Left ventricle myocardium inferior (tissue), 1 donor: ENCODE results near the gene CD79B. TPM values are rescaled to one million over a fixed set of nuclear protein-coding genes. Genes with fewer than 3 reads are reported as not detected.
"Not testable (repeated sequence)": the region's sequence is repeated elsewhere in the genome, so short reads cannot be mapped to it uniquely, and the experiment has no call there.

Source experiments
- DNase-seq: peaks from one replicate; pipeline ENCODE4 v3.0.0-alpha.2; 2020
- H3K27ac ChIP-seq: fragments of 200-600 bp; replicated peaks from 2 replicates; pipeline ENCODE4 v1.8.0; 2021
- H3K27me3 ChIP-seq: fragments of 200-600 bp; 2 replicates; pipeline ENCODE4 v1.8.0; 2021; ENCODE audit warnings: low read depth
- H3K36me3 ChIP-seq: fragments of 200-600 bp; 2 replicates; pipeline ENCODE4 v1.8.0; 2021
- H3K4me1 ChIP-seq: fragments of 200-600 bp; 2 replicates; pipeline ENCODE4 v1.8.0; 2021
- H3K4me3 ChIP-seq: fragments of 200-600 bp; 2 replicates; pipeline ENCODE4 v1.8.0; 2021; ENCODE audit warnings: mild to moderate bottlenecking, moderate library complexity
- H3K9me3 ChIP-seq: fragments of 200-600 bp; replicated peaks from 2 replicates; pipeline ENCODE4 v1.8.0; 2021
- CTCF ChIP-seq: fragments of 200-600 bp; IDR thresholded peaks from 2 replicates; pipeline ENCODE4 v1.8.0; 2021; ENCODE audit warnings: antibody characterized with exemption, mild to moderate bottlenecking, borderline replicate concordance
- intact Hi-C: fragments of 100-400 bp; cut with micrococcal nuclease; formaldehyde crosslinking; loops from one replicate; pipeline ENCODE4 v1.11.0; 2022
- total RNA-seq: library from RNA; stranded (reverse); fragmentation: NEBNext Ultra II Directional; extraction: Animal tissue kit (Norgen Biotek cat#: 25700); gene quantifications from one replicate; pipeline ENCODE4 v1.2.1, GENCODE V29; 2021
- donor health status: DM: no; HTN: yes; CAD: no; lungs with severe emphysema.

Gene CD79B
- total RNA-seq, 1 donor from 2014 or later = 4.6 TPM

GRCh38 chr17:63918305-63918704 is 13.8 kb downstream of the CD79B start:
- no peak overlapping the region for H3K4me3 ChIP-seq
- H3K9me3 ChIP-seq = no peaks in the 10 kb centered on the region
- H3K27ac ChIP-seq = no peak overlapping the region
- no peaks in the 10 kb centered on the region for H3K36me3 ChIP-seq
- TF ChIP-seq CTCF = no peak
- intact Hi-C loops = loop anchor here (10.0 kb wide), 1 partner anchor 106 kb away; the partner anchor contains the start of gene ICAM2
- H3K27me3 ChIP-seq = peaks cover 18% of the 10 kb centered on the region
- peaks cover 6% of the 10 kb centered on the region for H3K4me1 ChIP-seq
- DNase-seq = no peak

- DNase-seq = no peak
- Histone ChIP-seq H3K4me1 (peaks cover 6% of the 10 kb centered on the region), H3K9me3 (no peaks in the 10 kb centered on the region), H3K4me3 (no peak overlapping the region), H3K27ac (no peak overlapping the region), H3K27me3 (peaks cover 18% of the 10 kb centered on the region), H3K36me3 (no peaks in the 10 kb centered on the region)
- intact Hi-C loops = loop anchor here (10.0 kb wide), 1 partner anchor 107 kb away; the partner anchor contains the start of gene ICAM2
- no peak for TF ChIP-seq CTCF
Measured at GRCh38 chr17:63917646-63918045, 14.5 kb downstream of the CD79B start.

- H3K36me3 ChIP-seq, H3K9me3 ChIP-seq, H3K27ac ChIP-seq, H3K4me3 ChIP-seq, DNase-seq, H3K4me1 ChIP-seq: not testable (repeated sequence)
- intact Hi-C loops = loop anchor here (10.0 kb wide), 1 partner anchor 108 kb away; the partner anchor contains the start of gene ICAM2
- peaks cover 18% of the 10 kb centered on the region for H3K27me3 ChIP-seq
Measured at GRCh38 chr17:63917206-63917605, 14.9 kb downstream of the CD79B start.

- H3K36me3 ChIP-seq = no peaks in the 10 kb centered on the region
- H3K27ac ChIP-seq = no peak overlapping the region
- DNase-seq = no peak
- no peaks in the 10 kb centered on the region for H3K9me3 ChIP-seq
- H3K4me1 ChIP-seq = peaks cover 6% of the 10 kb centered on the region
- no peak overlapping the region for H3K4me3 ChIP-seq
- intact Hi-C loops = loop anchor here (10.0 kb wide), 1 partner anchor 108 kb away; the partner anchor contains the start of gene ICAM2
- no peak for TF ChIP-seq CTCF
- peaks cover 18% of the 10 kb centered on the region for H3K27me3 ChIP-seq
Measured at GRCh38 chr17:63916566-63917185, 15.5 kb downstream of the CD79B start.

GRCh38 chr17:63915753-63916152 is 16.4 kb downstream of the CD79B start:
- H3K4me3 ChIP-seq, DNase-seq, H3K9me3 ChIP-seq, H3K4me1 ChIP-seq, H3K27ac ChIP-seq, H3K36me3 ChIP-seq: not testable (repeated sequence)
- intact Hi-C loops = loop anchor here (10.0 kb wide), 1 partner anchor 109 kb away; the partner anchor contains the start of gene ICAM2
- peaks cover 26% of the 10 kb centered on the region for H3K27me3 ChIP-seq

GRCh38 chr17:63914471-63914870 is 17.7 kb downstream of the CD79B start:
- no peak overlapping the region for H3K4me3 ChIP-seq
- no peak for DNase-seq
- H3K9me3 ChIP-seq = no peaks in the 10 kb centered on the region
- intact Hi-C loops = loop anchor here (10.0 kb wide), 1 partner anchor 110 kb away; the partner anchor contains the start of gene ICAM2
- no peak overlapping the region for H3K27ac ChIP-seq
- H3K4me1 ChIP-seq = peaks cover 5% of the 10 kb centered on the region
- no peaks in the 10 kb centered on the region for H3K36me3 ChIP-seq
- peaks cover 38% of the 10 kb centered on the region for H3K27me3 ChIP-seq
- no peak for TF ChIP-seq CTCF
